KMS-11 (cell line): Measurements from ENCODE around the gene VWA2.

ENCODE experiments used
- H2AFZ ChIP-seq: fragments of 200-600 bp; sonication (generic); 2 replicates; pipeline ENCODE4 v1.6.1; 2016; ENCODE audit warnings: antibody characterized with exemption, mixed run types, low read depth
- H3K27ac ChIP-seq: fragments of 200-600 bp; sonication (generic); 2 replicates; pipeline ENCODE4 v1.6.1; 2016; ENCODE audit warnings: mild to moderate bottlenecking, mixed run types
- H3K27me3 ChIP-seq: fragments of 200-600 bp; sonication (generic); 2 replicates; pipeline ENCODE4 v1.6.1; 2017; ENCODE audit warnings: mild to moderate bottlenecking, low read depth, mixed run types, moderate library complexity; ENCODE audit not compliant: insufficient read depth
- H3K36me3 ChIP-seq: fragments of 200-600 bp; sonication (generic); 2 replicates; pipeline ENCODE4 v1.6.1; 2017; ENCODE audit warnings: mild to moderate bottlenecking, mixed run types; ENCODE audit not compliant: insufficient read depth
- H3K4me1 ChIP-seq: fragments of 200-600 bp; sonication (generic); 2 replicates; pipeline ENCODE4 v1.6.1; 2016; ENCODE audit warnings: mild to moderate bottlenecking, low read depth, mixed run types; ENCODE audit not compliant: poor library complexity, severe bottlenecking
- H3K4me2 ChIP-seq: fragments of 200-600 bp; sonication (generic); 2 replicates; pipeline ENCODE4 v1.7.0; 2016; ENCODE audit warnings: mild to moderate bottlenecking, mixed run types
- H3K4me3 ChIP-seq: fragments of 200-600 bp; sonication (generic); IDR thresholded peaks from 2 replicates; pipeline ENCODE4 v1.6.1; 2017; ENCODE audit warnings: low read depth, low read length, mixed read lengths; ENCODE audit not compliant: insufficient read depth
- H3K79me2 ChIP-seq: fragments of 200-600 bp; sonication (generic); 2 replicates; pipeline ENCODE4 v1.6.1; 2016; ENCODE audit warnings: low read depth, mixed run types; ENCODE audit not compliant: insufficient read depth
- H3K9ac ChIP-seq: fragments of 200-600 bp; sonication (generic); 2 replicates; pipeline ENCODE4 v1.6.1; 2016; ENCODE audit warnings: mild to moderate bottlenecking, mixed run types
- H4K20me1 ChIP-seq: fragments of 200-600 bp; sonication (generic); 2 replicates; pipeline ENCODE4 v1.6.1; 2016; ENCODE audit warnings: mild to moderate bottlenecking, mixed run types; ENCODE audit not compliant: insufficient read depth
- CTCF ChIP-seq: fragments of 200-600 bp; sonication (generic); conservative IDR thresholded peaks from 2 replicates; pipeline ENCODE4 v1.6.1; 2017; ENCODE audit warnings: low read depth, mild to moderate bottlenecking, antibody characterized with exemption, low read length, moderate library complexity, mixed read lengths

The VWA2 gene

GRCh38 chr10:114289096-114289436 is 50.0 kb downstream of the VWA2 start:
- Histone ChIP-seq H3K4me2 (no peak overlapping the region), H3K9ac (no peak overlapping the region), H3K4me1 (no peaks in the 10 kb centered on the region), H4K20me1 (no peaks in the 10 kb centered on the region), H3K36me3 (no peaks in the 10 kb centered on the region), H3K79me2 (no peaks in the 10 kb centered on the region), H2AFZ (no peak overlapping the region), H3K27me3 (no peaks in the 10 kb centered on the region), H3K4me3 (no peak overlapping the region), H3K27ac (no peak overlapping the region)
- no peak for TF ChIP-seq CTCF

- Histone ChIP-seq H3K79me2 (no peaks in the 10 kb centered on the region), H3K27ac (no peak overlapping the region), H2AFZ (no peak overlapping the region), H3K4me1 (no peaks in the 10 kb centered on the region), H3K36me3 (no peaks in the 10 kb centered on the region), H3K9ac (no peak overlapping the region), H4K20me1 (no peaks in the 10 kb centered on the region), H3K27me3 (no peaks in the 10 kb centered on the region), H3K4me2 (no peak overlapping the region), H3K4me3 (no peak overlapping the region)
- TF ChIP-seq CTCF: no peak
Observed at GRCh38 chr10:114290038-114290437, 51.0 kb downstream of the VWA2 start.

- Histone ChIP-seq H3K27ac (no peak overlapping the region), H4K20me1 (no peaks in the 10 kb centered on the region), H3K9ac (no peak overlapping the region), H3K4me3 (no peak overlapping the region), H3K4me1 (no peaks in the 10 kb centered on the region), H3K79me2 (no peaks in the 10 kb centered on the region), H3K36me3 (no peaks in the 10 kb centered on the region), H3K4me2 (no peak overlapping the region), H2AFZ (no peak overlapping the region), H3K27me3 (no peaks in the 10 kb centered on the region)
- no peak for TF ChIP-seq CTCF
Observed at GRCh38 chr10:114291076-114291475, 52.0 kb downstream of the VWA2 start.

- H4K20me1 ChIP-seq: no peaks in the 10 kb centered on the region
- no peak overlapping the region for H2AFZ ChIP-seq
- H3K4me1 ChIP-seq: no peaks in the 10 kb centered on the region
- H3K9ac ChIP-seq: no peak overlapping the region
- H3K4me3 ChIP-seq: no peak overlapping the region
- no peak overlapping the region for H3K4me2 ChIP-seq
- TF ChIP-seq CTCF: no peak
- H3K27me3 ChIP-seq: no peaks in the 10 kb centered on the region
- no peak overlapping the region for H3K27ac ChIP-seq
- no peaks in the 10 kb centered on the region for H3K36me3 ChIP-seq
- H3K79me2 ChIP-seq: no peaks in the 10 kb centered on the region
Observed at GRCh38 chr10:114291516-114291915, 52.5 kb downstream of the VWA2 start.

- no peak overlapping the region for H3K27ac ChIP-seq
- no peaks in the 10 kb centered on the region for H3K79me2 ChIP-seq
- no peaks in the 10 kb centered on the region for H3K27me3 ChIP-seq
- TF ChIP-seq CTCF: no peak
- no peaks in the 10 kb centered on the region for H4K20me1 ChIP-seq
- H3K4me1 ChIP-seq: no peaks in the 10 kb centered on the region
- no peak overlapping the region for H3K9ac ChIP-seq
- no peaks in the 10 kb centered on the region for H3K36me3 ChIP-seq
- H2AFZ ChIP-seq: no peak overlapping the region
- no peak overlapping the region for H3K4me3 ChIP-seq
- no peak overlapping the region for H3K4me2 ChIP-seq
Observed at GRCh38 chr10:114293075-114293474, 54.0 kb downstream of the VWA2 start.
